H1 (cell line): ENCODE results near the gene KCNE4.

Source experiments
- EZH2 ChIP-seq: fragments of 200-600 bp; sonication (generic); IDR thresholded peaks from 2 replicates; pipeline ENCODE4 v1.7.1; 2012; ENCODE audit warnings: low read depth, mild to moderate bottlenecking, moderate library complexity, low read length, inconsistent platforms; ENCODE audit not compliant: severe bottlenecking
- JUN ChIP-seq: IDR thresholded peaks from 2 replicates; pipeline ENCODE4 v1.6.1; 2011; ENCODE audit warnings: low read depth, mild to moderate bottlenecking, improper control_type of control experiment, low read length
- SIRT6 ChIP-seq: IDR thresholded peaks from one replicate; pipeline ENCODE4 v1.7.1; 2012; ENCODE audit warnings: low read length, inconsistent platforms

- no peak for TF ChIP-seq SIRT6
- no peak for TF ChIP-seq JUN
- TF ChIP-seq EZH2: no peak
Observed at GRCh38 chr2:223007531-223007930, 44.5 kb upstream of the KCNE4 start.
